NCI-H774 (cell line): ENCODE measurements around the gene RIPK3.
A peak's percentile ranks its signal among the peaks of the same experiment; 100 is the strongest.
"Not testable (repeated sequence)": the region's sequence is repeated elsewhere in the genome, so short reads cannot be mapped to it uniquely, and the experiment has no call there.

Source experiments
- DNase-seq: peaks from one replicate; lab custom pipeline; 2025; lab: John Stamatoyannopoulos, UW

RIPK3 gene

DNA sequence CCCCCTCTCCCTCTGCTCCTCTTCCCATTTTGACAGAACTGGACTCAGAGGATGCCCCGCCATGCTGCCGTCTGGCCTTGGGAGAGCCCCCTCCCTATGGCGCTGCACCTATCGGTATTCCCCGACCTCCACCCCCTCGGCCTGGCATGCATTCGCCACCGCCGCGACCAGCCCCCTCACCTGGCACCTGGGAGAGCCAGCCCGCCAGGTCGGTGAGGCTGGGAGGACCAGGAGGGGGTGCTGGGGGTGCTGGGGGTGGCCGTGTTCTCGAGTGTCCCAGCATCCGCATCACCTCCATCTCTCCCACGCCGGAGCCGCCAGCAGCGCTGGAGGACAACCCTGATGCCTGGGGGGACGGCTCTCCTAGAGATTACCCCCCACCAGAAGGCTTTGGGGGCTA lies 29.7 kb upstream of the RIPK3 start:
- DNase-seq = no peak

GRCh38 chr14:24368562-24369252 lies 28.9 kb upstream of the RIPK3 start:
- DNase-seq = no peak

DNA sequence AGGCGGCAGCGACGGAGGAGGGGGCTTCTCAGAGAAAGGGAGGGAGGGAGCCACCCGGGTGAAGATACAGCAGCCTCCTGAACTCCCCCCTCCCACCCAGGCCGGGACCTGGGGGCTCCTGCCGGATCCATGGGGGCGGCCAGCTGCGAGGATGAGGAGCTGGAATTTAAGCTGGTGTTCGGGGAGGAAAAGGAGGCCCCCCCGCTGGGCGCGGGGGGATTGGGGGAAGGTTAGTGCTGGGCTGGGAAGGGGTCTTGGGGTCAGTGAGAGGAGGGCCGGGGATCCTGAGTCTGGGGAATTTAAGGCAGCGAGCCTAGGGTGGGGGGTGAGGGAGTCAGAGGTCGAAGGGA lies 28.4 kb upstream of the RIPK3 start:
- DNase-seq = no peak

- peak; percentile 78 for DNase-seq
These were observed 27.9 kb upstream of the RIPK3 start, which contains the start of gene NFATC4 for GRCh38 chr14:24367514-24368211. TSS of gene NFATC4 (plus strand) at chr14:24368184. CDS start at chr14:24368341, 157 bp downstream.

DNA sequence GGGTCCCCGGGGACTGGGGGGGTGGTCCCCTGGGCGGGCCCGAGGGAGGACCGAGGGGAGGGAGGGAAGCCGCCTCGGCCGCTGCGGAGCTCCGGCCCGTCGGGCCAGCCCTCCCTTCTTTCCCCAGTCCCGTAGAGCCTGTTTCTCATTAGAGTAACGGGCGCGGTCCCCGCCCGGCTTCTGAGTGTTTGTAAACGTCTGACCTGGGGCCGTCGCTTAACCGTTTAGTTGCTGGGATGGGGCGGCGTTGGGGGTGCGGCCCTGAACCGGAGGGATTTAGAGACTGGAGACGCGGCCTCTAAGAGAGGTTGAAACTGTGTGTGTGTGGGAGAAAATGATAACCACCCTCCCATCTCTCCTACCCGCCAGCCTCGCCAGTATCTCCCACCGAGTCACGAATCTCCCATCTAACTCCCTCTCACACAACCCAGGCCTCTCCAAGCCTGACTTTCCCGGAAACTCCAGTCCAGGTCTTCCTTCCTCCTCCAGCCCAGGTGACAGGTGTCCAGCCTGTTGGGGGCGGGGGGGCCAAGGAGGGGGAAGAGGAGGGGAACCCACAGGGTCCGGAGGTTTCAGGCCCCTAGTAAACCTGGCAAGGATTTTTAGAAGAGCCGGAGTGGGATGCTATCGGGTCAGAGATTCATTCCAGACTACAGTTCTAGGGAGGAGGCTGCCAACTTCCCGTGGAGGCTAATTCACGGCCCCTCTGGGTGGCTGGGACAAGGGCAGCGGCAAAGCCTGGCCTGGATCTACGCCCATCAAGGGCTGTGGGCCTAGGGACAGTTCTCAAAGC lies 27.1 kb upstream of the RIPK3 start:
- peak; percentile 93 for DNase-seq

DNA sequence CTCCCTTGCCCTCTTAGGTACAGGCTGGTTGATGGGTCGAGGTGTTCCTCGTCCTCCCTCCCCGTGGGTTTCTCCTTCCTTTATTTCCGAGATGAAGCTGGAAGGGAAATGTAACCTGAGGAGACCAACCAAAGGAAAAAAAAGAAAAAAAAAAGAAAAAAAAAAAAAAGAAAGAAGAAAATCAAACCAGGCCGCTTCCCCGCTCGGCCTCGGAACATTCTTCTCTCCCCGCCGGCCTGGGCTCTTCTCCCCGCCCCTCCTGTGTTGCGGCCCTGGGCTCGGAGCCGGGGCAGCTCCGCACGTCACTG lies 26.6 kb upstream of the RIPK3 start:
- DNase-seq = no peak

GRCh38 chr14:24365600-24366412 lies 26.0 kb upstream of the RIPK3 start:
- DNase-seq = peak; percentile 56

GRCh38 chr14:24364841-24365240 lies 25.1 kb upstream of the RIPK3 start:
- DNase-seq = no peak

DNA sequence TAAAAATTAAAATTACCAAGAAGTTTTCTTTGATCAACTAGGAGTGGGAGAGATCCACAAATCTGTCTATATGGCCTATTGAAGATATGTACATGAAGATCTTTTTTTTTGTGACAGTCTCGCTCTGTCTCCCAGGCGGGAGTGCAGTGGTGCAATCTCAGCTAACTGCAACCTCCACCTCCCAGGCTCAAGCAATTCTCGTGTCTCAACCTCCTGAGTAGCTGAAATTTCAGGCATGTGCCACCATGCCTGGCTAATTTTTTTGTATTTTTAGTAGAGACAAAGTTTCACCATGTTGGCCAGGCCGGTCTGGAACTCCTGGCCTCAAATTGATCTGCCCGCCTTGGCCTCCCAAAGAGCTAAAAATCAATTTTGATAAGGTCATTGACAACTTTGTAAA lies 23.6 kb upstream of the RIPK3 start:
- no peak for DNase-seq

- no peak for DNase-seq
These were observed 22.6 kb upstream of the RIPK3 start for GRCh38 chr14:24362241-24362960.

DNA sequence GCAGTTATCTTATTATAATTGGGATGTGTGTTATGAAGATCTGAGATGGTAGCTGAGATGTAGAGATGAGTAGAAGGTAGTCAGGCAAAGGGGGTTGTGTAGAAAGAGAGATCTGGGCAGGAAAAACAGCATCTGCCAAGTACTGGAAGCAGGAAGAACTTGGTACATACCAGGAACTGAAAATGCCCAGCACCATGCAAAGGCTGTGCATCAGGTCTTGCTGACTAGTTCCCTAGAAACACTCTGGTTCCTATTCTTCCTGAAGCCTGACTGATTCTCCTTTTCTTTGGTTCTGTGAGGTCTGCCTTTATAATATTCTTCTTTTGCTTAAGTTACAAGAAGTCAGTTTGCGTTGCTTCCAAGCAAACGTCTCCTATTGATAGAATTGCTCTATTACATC lies 21.5 kb upstream of the RIPK3 start:
- no peak for DNase-seq

- DNase-seq = no peak
These were observed 20.5 kb upstream of the RIPK3 start for GRCh38 chr14:24360281-24360680.

DNA sequence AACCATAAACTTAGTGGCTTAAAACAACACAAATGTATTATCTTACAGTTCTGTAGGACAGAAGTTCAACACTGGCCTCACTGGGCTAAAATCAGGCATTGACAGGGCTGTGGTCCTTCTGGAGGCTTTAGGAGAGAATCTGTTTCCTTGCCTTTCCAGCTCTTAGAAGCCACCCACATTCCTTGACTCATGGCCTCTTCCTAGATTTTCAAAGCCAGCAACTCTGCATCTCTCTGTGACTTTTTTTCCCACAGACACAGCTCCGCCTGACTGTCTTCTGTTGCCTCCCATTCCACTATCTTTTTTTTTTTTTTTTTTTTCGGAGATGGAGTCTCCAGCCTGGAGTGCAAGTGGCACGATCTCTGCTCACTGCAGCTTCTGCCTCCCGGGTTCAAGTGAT lies 16.4 kb upstream of the RIPK3 start:
- DNase-seq = no peak

DNA sequence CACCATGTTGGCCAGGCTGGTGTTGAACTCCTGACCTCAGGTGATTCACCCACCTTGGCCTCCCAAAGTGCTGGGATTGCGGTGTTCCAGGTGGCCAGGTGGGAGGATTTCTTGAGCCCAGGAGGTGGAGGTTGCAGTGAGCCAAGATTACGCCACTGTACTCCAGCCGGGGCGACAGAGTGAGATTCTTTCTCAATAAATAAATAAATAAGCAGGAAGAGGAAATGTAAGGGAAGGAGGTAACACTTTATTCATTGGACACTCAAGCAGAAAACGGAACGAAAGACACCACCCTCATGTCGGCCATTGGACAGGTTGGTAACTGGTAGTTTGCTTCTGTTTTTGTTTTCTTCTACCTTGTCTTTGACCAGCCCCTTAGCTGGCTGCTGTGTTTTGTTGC lies 15.2 kb upstream of the RIPK3 start:
- DNase-seq = no peak

- DNase-seq = not testable (repeated sequence)
These were observed 14.7 kb upstream of the RIPK3 start for GRCh38 chr14:24354482-24354825.

GRCh38 chr14:24353559-24354481 lies 14.0 kb upstream of the RIPK3 start:
- no peak for DNase-seq

- no peak for DNase-seq
These were observed 11.7 kb upstream of the RIPK3 start for GRCh38 chr14:24351517-24351916.

GRCh38 chr14:24349742-24350141 lies 10.0 kb upstream of the RIPK3 start:
- DNase-seq = no peak

- DNase-seq = no peak
These were observed 8.4 kb upstream of the RIPK3 start for GRCh38 chr14:24348186-24348585.

GRCh38 chr14:24347134-24347533 lies 7.3 kb upstream of the RIPK3 start:
- no peak for DNase-seq
